Body of pancreas (tissue), 4 donors: ENCODE data around the gene SLC10A4.

Source experiments
- CTCF ChIP-seq, 7 experiments: fragments of 450-650 bp in 4 of 7; fragments of 200-600 bp in 3 of 7; sonication (generic) in 3 of 7; IDR thresholded peaks; one replicate each; pipeline ENCODE4 v1.5.1; 2016 to 2019; ENCODE audit warnings: antibody characterized with exemption in 7 of 7
- POLR2A ChIP-seq, 3 donors: fragments of 450-650 bp; IDR thresholded peaks; one replicate each; pipeline ENCODE4 v1.6.1; 2016; ENCODE audit warnings: antibody characterized with exemption in 3 of 3, mild to moderate bottlenecking in 2 of 3

GRCh38 chr4:48491514-48492176 lies 8.5 kb downstream of the SLC10A4 start:
- no peak for TF ChIP-seq CTCF (IDR thresholded peaks at IDR 0.05)
- no peak for TF ChIP-seq POLR2A (IDR thresholded peaks at IDR 0.05)
